Islet precursor cell (in vitro differentiated cells): ENCODE measurements around the gene TBC1D24.

Experiments
- DNase-seq: peaks from one replicate; pipeline ENCODE4 v3.0.0-alpha.2; 2018

TBC1D24 gene

GRCh38 chr16:2518823-2519710, 44.1 kb downstream of the TBC1D24 start:
- DNase-seq: peak; percentile 56

- DNase-seq: no peak
These were observed 44.8 kb downstream of the TBC1D24 start for GRCh38 chr16:2519711-2520080.

- DNase-seq: peak; percentile 97
These were observed 45.3 kb downstream of the TBC1D24 start, which contains the start of gene AMDHD2 for GRCh38 chr16:2520097-2520783. AMDHD2 (plus strand) TSS chr16:2520371; CDS start chr16:2520459, 88 bp downstream.

- DNase-seq: peak; percentile 85
These were observed 46.0 kb downstream of the TBC1D24 start for GRCh38 chr16:2520784-2521531.

- DNase-seq: no peak
These were observed 48.9 kb downstream of the TBC1D24 start for GRCh38 chr16:2523801-2524231.

GRCh38 chr16:2524339-2524938, 49.5 kb downstream of the TBC1D24 start:
- no peak for DNase-seq

GRCh38 chr16:2526135-2526534, 51.2 kb downstream of the TBC1D24 start:
- DNase-seq: no peak

GRCh38 chr16:2527071-2527783, 52.3 kb downstream of the TBC1D24 start:
- DNase-seq: no peak

GRCh38 chr16:2527784-2528100, 52.8 kb downstream of the TBC1D24 start:
- DNase-seq: no peak

- DNase-seq: no peak
These were observed 53.5 kb downstream of the TBC1D24 start for GRCh38 chr16:2528161-2529060.

- DNase-seq: peak; percentile 61
These were observed 54.4 kb downstream of the TBC1D24 start for GRCh38 chr16:2529061-2529931.

- no peak for DNase-seq
These were observed 55.2 kb downstream of the TBC1D24 start for GRCh38 chr16:2529961-2530628.

GRCh38 chr16:2530629-2531318, 55.8 kb downstream of the TBC1D24 start:
- DNase-seq: peak; percentile 54

- no peak for DNase-seq
These were observed 56.4 kb downstream of the TBC1D24 start, which contains the start of gene CEMP1 for GRCh38 chr16:2531371-2531695. CEMP1 (minus strand) TSS chr16:2531408; CDS start chr16:2531073, 335 bp downstream.

GRCh38 chr16:2531696-2532493, 57.0 kb downstream of the TBC1D24 start:
- peak; percentile 99 for DNase-seq

- peak; percentile 80 for DNase-seq
These were observed 57.7 kb downstream of the TBC1D24 start for GRCh38 chr16:2532494-2533141.

GRCh38 chr16:2533142-2533755, 58.3 kb downstream of the TBC1D24 start:
- DNase-seq: peak; percentile 48
